Gastroesophageal sphincter (tissue), 3 donors: Measurements from ENCODE around the gene SLC39A11.

Experiments used
- CTCF ChIP-seq, 4 experiments: fragments of 200-600 bp in 2 of 4; fragments of 450-650 bp in 2 of 4; sonication (generic) in 1 of 4; IDR thresholded peaks; one replicate each; pipeline ENCODE4 v1.5.1; 2017 to 2019; ENCODE audit warnings: antibody characterized with exemption in 4 of 4, mild to moderate bottlenecking in 2 of 4, moderate library complexity in 2 of 4
- POLR2A ChIP-seq, 2 donors: fragments of 450-650 bp; IDR thresholded peaks; one replicate each; pipeline ENCODE4 v1.6.1; 2017; ENCODE audit warnings: antibody characterized with exemption in 2 of 2, mild to moderate bottlenecking in 2 of 2, moderate library complexity in 1 of 2

DNA sequence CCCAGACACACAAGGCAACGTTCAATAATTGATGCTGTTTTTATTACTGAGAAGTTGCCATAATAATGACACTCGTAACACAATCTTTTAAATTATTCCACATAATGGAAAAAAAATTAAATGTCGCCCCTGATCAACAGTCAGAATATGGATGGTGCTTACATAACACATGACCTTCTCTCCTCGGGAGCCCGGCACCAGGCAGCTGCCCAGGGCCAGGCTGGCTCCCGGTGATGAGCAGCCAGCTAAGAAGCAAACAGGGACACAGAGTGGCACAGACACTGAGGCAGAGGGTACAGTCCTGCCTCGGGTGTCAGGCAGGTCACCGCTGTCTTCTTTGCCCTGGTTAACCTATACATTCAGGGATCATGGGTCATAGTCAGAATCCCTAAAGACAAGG is 137.9 kb downstream of the SLC39A11 start:
- TF ChIP-seq CTCF (IDR thresholded peaks at IDR 0.05) (no peak), POLR2A (IDR thresholded peaks at IDR 0.05) (no peak)
